A673 (cell line): ENCODE data around the gene BDKRB1.

Source experiments
- CTCF ChIP-seq: fragments of 300-800, 200-600 bp; sonication (generic); conservative IDR thresholded peaks from 2 replicates; pipeline ENCODE4 v1.5.1; 2017; ENCODE audit warnings: low read depth, mild to moderate bottlenecking, antibody characterized with exemption, low read length, moderate library complexity, mixed read lengths
- EZH2 ChIP-seq: fragments of 200-600 bp; sonication (generic); IDR thresholded peaks from 2 replicates; pipeline ENCODE4 v1.6.1; 2017; ENCODE audit warnings: borderline replicate concordance, low read depth, mild to moderate bottlenecking, mixed read lengths, antibody characterized with exemption, low read length; ENCODE audit not compliant: poor library complexity, severe bottlenecking

GRCh38 chr14:96215452-96216244, 40.4 kb upstream of the BDKRB1 start:
- no peak for TF ChIP-seq CTCF
- TF ChIP-seq EZH2: no peak
